ENCODE results near the gene STN1. TPM values are rescaled to one million over a fixed set of nuclear protein-coding genes. Genes with fewer than 3 reads are reported as not detected.

Gene STN1
- total RNA-seq, 4 donors from 2014 or later = 20.0 to 29.2 (median 27.0) TPM

GRCh38 chr10:103839872-103840739, 77.9 kb downstream of the STN1 start:
- DNase-seq = no peak
- no peak for TF ChIP-seq POLR2A (IDR thresholded peaks at IDR 0.05)
- TF ChIP-seq CTCF (IDR thresholded peaks at IDR 0.05) = no peak
- H3K4me1 ChIP-seq = peaks cover 0 to 15% of the 10 kb centered on the region in 2 donors
- no peak overlapping the region for H3K27ac ChIP-seq
- no peaks in the 10 kb centered on the region for H3K9me3 ChIP-seq
- no peaks in the 10 kb centered on the region for H3K36me3 ChIP-seq
- intact Hi-C loops (cut with DNase I; ENCODE audit: low total_unique reads) = no loop called here
- H3K27me3 ChIP-seq = no peaks in the 10 kb centered on the region
- H3K4me3 ChIP-seq = no peak overlapping the region

- Histone ChIP-seq H3K9me3 (no peaks in the 10 kb centered on the region), H3K27ac (no peak overlapping the region), H3K4me3 (no peak overlapping the region), H3K4me1 (peaks cover 0 to 17% of the 10 kb centered on the region in 2 donors), H3K27me3 (no peaks in the 10 kb centered on the region), H3K36me3 (no peaks in the 10 kb centered on the region)
- no peak for TF ChIP-seq POLR2A (IDR thresholded peaks at IDR 0.05)
- no peak for TF ChIP-seq CTCF (IDR thresholded peaks at IDR 0.05)
- intact Hi-C loops (cut with DNase I; ENCODE audit: low total_unique reads) = no loop called here
- no peak for DNase-seq
Measured at GRCh38 chr10:103839519-103839871, 78.5 kb downstream of the STN1 start.

- H3K4me3 ChIP-seq = no peak overlapping the region
- H3K4me1 ChIP-seq = peaks cover 0 to 12% of the 10 kb centered on the region in 2 donors
- H3K36me3 ChIP-seq = no peaks in the 10 kb centered on the region
- TF ChIP-seq POLR2A (IDR thresholded peaks at IDR 0.05) (no peak), CTCF (IDR thresholded peaks at IDR 0.05) (no peak)
- no peaks in the 10 kb centered on the region for H3K27me3 ChIP-seq
- no peaks in the 10 kb centered on the region for H3K9me3 ChIP-seq
- intact Hi-C loops (cut with DNase I; ENCODE audit: low total_unique reads) = no loop called here
- H3K27ac ChIP-seq = no peak overlapping the region
- DNase-seq = no peak
Measured at GRCh38 chr10:103838862-103839518, 79.0 kb downstream of the STN1 start.

GRCh38 chr10:103838070-103838395, 80.0 kb downstream of the STN1 start:
- TF ChIP-seq POLR2A (IDR thresholded peaks at IDR 0.05) (no peak), CTCF (IDR thresholded peaks at IDR 0.05) (no peak)
- intact Hi-C loops (cut with DNase I; ENCODE audit: low total_unique reads) = no loop called here

GRCh38 chr10:103837370-103838069, 80.5 kb downstream of the STN1 start:
- TF ChIP-seq POLR2A (IDR thresholded peaks at IDR 0.05) (no peak), CTCF (IDR thresholded peaks at IDR 0.05) (no peak)

More at GRCh38 chr10:103838070-103838395, 80.0 kb downstream of the STN1 start:
- Histone ChIP-seq H3K27me3 (no peaks in the 10 kb centered on the region), H3K4me3 (no peak overlapping the region), H3K9me3 (no peaks in the 10 kb centered on the region), H3K4me1 (peaks cover 0 to 7% of the 10 kb centered on the region in 2 donors), H3K27ac (no peak overlapping the region), H3K36me3 (no peaks in the 10 kb centered on the region)
- no peak for DNase-seq

More at GRCh38 chr10:103837370-103838069, 80.5 kb downstream of the STN1 start:
- peaks cover 0 to 7% of the 10 kb centered on the region in 2 donors for H3K4me1 ChIP-seq
- no peak overlapping the region for H3K27ac ChIP-seq
- no peaks in the 10 kb centered on the region for H3K9me3 ChIP-seq
- no peaks in the 10 kb centered on the region for H3K27me3 ChIP-seq
- DNase-seq = no peak
- H3K4me3 ChIP-seq = no peak overlapping the region
- intact Hi-C loops (cut with DNase I; ENCODE audit: low total_unique reads) = no loop called here
- H3K36me3 ChIP-seq = no peaks in the 10 kb centered on the region
